WTC11 (cell line): ENCODE results near the gene ZIC1. TPM values are rescaled to one million over a fixed set of nuclear protein-coding genes. Genes with fewer than 3 reads are reported as not detected.

Experiments
- ATAC-seq: fragments of 200-7000 bp; cut with Tn5 transposase; 2 replicates; pipeline ENCODE4 v1.10.0; 2021; ENCODE audit warnings: mild to moderate bottlenecking, moderate library complexity
- Bru-seq: library from RNA; stranded (reverse); fragments of 400-500 nt; gene quantifications from one replicate; lab custom pipeline; 2021; lab: Mats Ljungman, UMichigan
- CTCF ChIA-PET: fragments of 300-600 bp; sonication (Branson Sonifier 250); formaldehyde crosslinking; loops from one replicate; lab custom pipeline; 2021; ENCODE audit warnings: antibody characterized with exemption; lab: Charles Lee
- POLR2A ChIA-PET: fragments of 350-600 bp; sonication (Branson Sonifier 250); formaldehyde crosslinking; loops from one replicate; lab custom pipeline; 2021; ENCODE audit warnings: antibody characterized with exemption; lab: Charles Lee
- DNase-seq: peaks from one replicate; pipeline ENCODE4 v3.0.0; 2021; ENCODE audit warnings: low spot score
- H3K27ac Mint-ChIP-seq: 2 replicates; pipeline ENCODE4 v1.8.0; 2021; ENCODE audit warnings: mixed read lengths
- H3K27me3 Mint-ChIP-seq: 2 replicates; pipeline ENCODE4 v1.8.0; 2021; ENCODE audit warnings: low read depth, mild to moderate bottlenecking, moderate library complexity, mixed read lengths
- H3K36me3 Mint-ChIP-seq: 2 replicates; pipeline ENCODE4 v1.8.0; 2021; ENCODE audit warnings: mixed read lengths
- H3K4me1 Mint-ChIP-seq: 2 replicates; pipeline ENCODE4 v1.8.0; 2022; ENCODE audit warnings: mixed read lengths
- H3K4me3 Mint-ChIP-seq: 2 replicates; pipeline ENCODE4 v1.8.0; 2021; ENCODE audit warnings: mild to moderate bottlenecking, moderate library complexity, mixed read lengths
- H3K9me3 Mint-ChIP-seq: 2 replicates; pipeline ENCODE4 v1.8.0; 2021; ENCODE audit warnings: mixed read lengths
- ELF4 ChIP-seq: sonication (generic); formaldehyde crosslinking; IDR thresholded peaks from 2 replicates; pipeline ENCODE4 v1.8.1; 2022; ENCODE audit warnings: low read depth, mild to moderate bottlenecking, moderate library complexity, missing genetic modification reagents
- FOXP1 ChIP-seq: sonication (generic); formaldehyde crosslinking; IDR thresholded peaks from 2 replicates; pipeline ENCODE4 v1.8.0; 2022; ENCODE audit warnings: missing genetic modification reagents, mild to moderate bottlenecking, moderate library complexity, borderline replicate concordance
- GTF2I ChIP-seq: fragments of 250-450 bp; sonication (Bioruptor Pico); conservative IDR thresholded peaks from 2 replicates; pipeline ENCODE4 v1.4.0; 2021; ENCODE audit warnings: mild to moderate bottlenecking
- MXD4 ChIP-seq: fragments of 250-450 bp; sonication (Bioruptor Pico); IDR thresholded peaks from 2 replicates; pipeline ENCODE4 v1.8.0; 2021; ENCODE audit warnings: mild to moderate bottlenecking, moderate library complexity, borderline replicate concordance
- MYBL2 ChIP-seq: sonication (generic); formaldehyde crosslinking; IDR thresholded peaks from 2 replicates; pipeline ENCODE4 v1.8.1; 2023; ENCODE audit warnings: mild to moderate bottlenecking, moderate library complexity, missing genetic modification reagents
- NFATC4 ChIP-seq: fragments of 250-450 bp; sonication (Bioruptor Pico); IDR thresholded peaks from 2 replicates; pipeline ENCODE4 v1.9.0; 2021; ENCODE audit warnings: mild to moderate bottlenecking
- NFYB ChIP-seq: sonication (generic); formaldehyde crosslinking; conservative IDR thresholded peaks from 2 replicates; pipeline ENCODE4 v1.8.0; 2022; ENCODE audit warnings: low read depth, missing genetic modification reagents
- OVOL2 ChIP-seq: fragments of 250-450 bp; sonication (Bioruptor Pico); IDR thresholded peaks from 2 replicates; pipeline ENCODE4 v1.9.0; 2021; ENCODE audit warnings: mild to moderate bottlenecking, borderline replicate concordance
- SMAD3 ChIP-seq: sonication (generic); formaldehyde crosslinking; IDR thresholded peaks from 2 replicates; pipeline ENCODE4 v1.8.0; 2022; ENCODE audit warnings: missing genetic modification reagents, mild to moderate bottlenecking, borderline replicate concordance
- SMAD4 ChIP-seq: sonication (generic); formaldehyde crosslinking; IDR thresholded peaks from 2 replicates; pipeline ENCODE4 v1.8.0; 2022; ENCODE audit warnings: mild to moderate bottlenecking, missing genetic modification reagents
- TP53 ChIP-seq: sonication (generic); formaldehyde crosslinking; IDR thresholded peaks from 2 replicates; pipeline ENCODE4 v1.8.1; 2023; ENCODE audit warnings: mild to moderate bottlenecking, missing genetic modification reagents
- ZNF219 ChIP-seq: sonication (generic); formaldehyde crosslinking; IDR thresholded peaks from 2 replicates; pipeline ENCODE4 v1.8.0; 2023; ENCODE audit warnings: missing genetic modification reagents, mild to moderate bottlenecking, borderline replicate concordance
- long read RNA-seq, 3 experiments: library from RNA in 1 of 3; library from capped mRNA in 1 of 3; library from polyadenylated mRNA in 1 of 3; unstranded in 2 of 3; stranded (forward) in 1 of 3; transcript quantifications; one replicate each; pipeline ENCODE4 v2.0.0, GENCODE V29; 2021
- total RNA-seq: library from RNA; stranded (reverse); gene quantifications from 3 replicates; pipeline ENCODE4 v1.2.3, GENCODE V29; 2021
- TF ChIP-seq, protein P1 (sequence below): sonication (generic); formaldehyde crosslinking; IDR thresholded peaks from 2 replicates; pipeline ENCODE4 v1.8.1; 2023; ENCODE audit warnings: mild to moderate bottlenecking, missing genetic modification reagents
- TF ChIP-seq, protein P2 (sequence below): fragments of 250-450 bp; sonication (Bioruptor Pico); IDR thresholded peaks from 2 replicates; pipeline ENCODE4 v1.9.0; 2021; ENCODE audit warnings: moderate library complexity, mild to moderate bottlenecking, inconsistent platforms, borderline replicate concordance
- TF ChIP-seq, protein P3 (sequence below): sonication (generic); formaldehyde crosslinking; IDR thresholded peaks from 2 replicates; pipeline ENCODE4 v1.8.1; 2023; ENCODE audit warnings: mild to moderate bottlenecking, missing genetic modification reagents, moderate library complexity
- TF ChIP-seq, protein P4 (sequence below): sonication (generic); formaldehyde crosslinking; conservative IDR thresholded peaks from 2 replicates; pipeline ENCODE4 v1.8.1; 2023; ENCODE audit warnings: mild to moderate bottlenecking, low read depth, missing genetic modification reagents, moderate library complexity
- TF ChIP-seq, protein P5 (sequence below): fragments of 250-450 bp; sonication (Bioruptor Pico); IDR thresholded peaks from 2 replicates; pipeline ENCODE4 v1.8.0; 2021; ENCODE audit warnings: mild to moderate bottlenecking
- TF ChIP-seq, protein P6 (sequence below): sonication (generic); formaldehyde crosslinking; IDR thresholded peaks from 2 replicates; pipeline ENCODE4 v1.8.0; 2022; ENCODE audit warnings: mild to moderate bottlenecking, missing genetic modification reagents
- TF ChIP-seq, protein P7 (sequence below): sonication (generic); formaldehyde crosslinking; IDR thresholded peaks from 2 replicates; pipeline ENCODE4 v1.8.0; 2022; ENCODE audit warnings: mild to moderate bottlenecking, missing genetic modification reagents
- TF ChIP-seq, protein P8 (sequence below): sonication (generic); formaldehyde crosslinking; IDR thresholded peaks from 2 replicates; pipeline ENCODE4 v1.8.0; 2022; ENCODE audit warnings: mild to moderate bottlenecking, missing genetic modification reagents
- TF ChIP-seq, protein P9 (sequence below): sonication (generic); formaldehyde crosslinking; IDR thresholded peaks from 2 replicates; pipeline ENCODE4 v1.8.0; 2023; ENCODE audit warnings: missing genetic modification reagents

The ZIC1 gene
- total RNA-seq (30.3 to 59.7 TPM (median 34.7 TPM) in 3 replicates), Bru-seq, nascent RNA (percentile 94 among the genes with signal in this experiment)
- long read RNA-seq, experiment 1, partial matches to known transcripts: 0 of 16 reads
- long read RNA-seq, experiment 1, other reads (novel, unspliced or antisense): 15 of 16 reads
- long read RNA-seq, experiment 2, full-length matches to known transcripts: 13 of 24 reads
- long read RNA-seq, experiment 2, partial matches to known transcripts: 6 of 24 reads
- long read RNA-seq, experiment 2, other reads (novel, unspliced or antisense): 5 of 24 reads
- long read RNA-seq, experiment 3, partial matches to known transcripts: 0 of 18 reads
- long read RNA-seq, experiment 3, other reads (novel, unspliced or antisense): 16 of 18 reads

DNA sequence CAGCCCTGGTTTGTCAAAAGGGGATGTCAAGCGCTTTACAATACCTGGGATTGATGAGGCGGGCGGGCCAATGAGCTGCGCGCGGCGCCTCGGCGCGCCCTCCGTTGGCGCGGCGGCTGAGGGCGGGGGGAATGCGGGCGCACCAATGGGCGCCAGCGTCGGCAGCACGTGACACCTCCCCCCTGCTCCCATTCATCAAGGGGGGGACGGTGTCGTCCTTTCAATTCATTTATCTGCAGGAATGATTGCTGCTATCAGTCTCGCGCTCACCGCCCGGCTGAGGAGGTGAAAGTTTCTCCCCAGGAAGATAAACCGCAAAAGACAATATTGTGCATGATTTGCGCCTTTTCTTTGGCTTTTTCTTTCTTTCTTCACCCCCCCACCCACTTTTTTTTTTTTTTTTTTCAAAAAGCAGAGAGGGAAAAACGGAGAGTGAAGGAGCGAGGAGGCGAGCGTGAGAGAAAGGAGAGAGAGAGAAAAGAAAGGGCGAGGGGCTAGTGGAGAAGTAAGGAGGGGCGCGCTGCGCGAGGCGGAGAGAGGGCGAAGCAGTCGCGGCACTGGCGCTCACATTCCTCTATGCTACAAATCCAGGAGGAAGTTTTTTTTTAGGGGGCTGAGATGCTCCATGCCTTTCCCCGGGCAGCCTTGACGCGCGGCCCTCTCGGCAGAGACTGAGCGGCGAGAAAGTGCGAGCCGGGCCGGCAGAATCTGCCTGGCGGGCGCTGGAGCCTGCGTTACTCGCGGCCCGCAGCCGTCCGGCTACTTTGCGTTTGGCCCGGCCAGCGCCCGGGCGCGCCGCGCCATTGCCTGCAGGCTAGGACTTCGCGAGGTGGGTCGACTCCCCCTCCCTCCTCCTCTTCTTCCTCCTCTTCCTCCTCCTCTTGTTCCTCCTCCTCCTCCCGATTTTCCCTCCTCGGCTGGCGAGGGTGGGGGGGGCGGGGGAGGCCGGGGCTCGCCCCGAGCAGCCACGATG is at the start of gene ZIC1:
Gene ZIC1 (plus strand): TSS at position 223 of the 973 bp plus-strand sequence. CDS start 748 bp downstream, at position 971.
- peaks cover 76% of the 10 kb centered on the region for H3K4me1 Mint-ChIP-seq
- peaks cover 3% of the 10 kb centered on the region; the same call in 1 of the 2 replicates for H3K36me3 Mint-ChIP-seq
- peak; percentile 84 for DNase-seq
- H3K27ac Mint-ChIP-seq: peak within 1 kb of the TSS; percentile 89
- no peaks in the 10 kb centered on the region for H3K9me3 Mint-ChIP-seq
- ATAC-seq: peak; percentile 58
- peak within 1 kb of the TSS; percentile 91 for H3K4me3 Mint-ChIP-seq
- CTCF ChIA-PET: interaction anchor here (0.5 to 3.8 kb wide), 13 partner anchors 9 to 171 kb away, joined by 3 to 37 read pairs (median 6); no protein-coding TSS in a partner anchor
- peaks cover 99% of the 10 kb centered on the region for H3K27me3 Mint-ChIP-seq
- POLR2A ChIA-PET: interaction anchor here (0.5 to 2.3 kb wide), 10 partner anchors 12 to 793 kb away, joined by 3 to 14 read pairs (median 8); no protein-coding TSS in a partner anchor
- TF ChIP-seq MYBL2 (CRISPR knock-in tag) (no peak), GTF2I (CRISPR knock-in tag) (no peak), SMAD3 (no peak), ELF4 (CRISPR knock-in tag) (no peak), TP53 (no peak), OVOL2 (CRISPR knock-in tag) (no peak), ZNF219 (CRISPR knock-in tag) (no peak), SMAD4 (no peak), NFYB (CRISPR knock-in tag) (peak; percentile 73), FOXP1 (CRISPR knock-in tag) (no peak), NFATC4 (CRISPR knock-in tag) (no peak), MXD4 (CRISPR knock-in tag) (no peak)
- TF ChIP-seq, protein P1, sequence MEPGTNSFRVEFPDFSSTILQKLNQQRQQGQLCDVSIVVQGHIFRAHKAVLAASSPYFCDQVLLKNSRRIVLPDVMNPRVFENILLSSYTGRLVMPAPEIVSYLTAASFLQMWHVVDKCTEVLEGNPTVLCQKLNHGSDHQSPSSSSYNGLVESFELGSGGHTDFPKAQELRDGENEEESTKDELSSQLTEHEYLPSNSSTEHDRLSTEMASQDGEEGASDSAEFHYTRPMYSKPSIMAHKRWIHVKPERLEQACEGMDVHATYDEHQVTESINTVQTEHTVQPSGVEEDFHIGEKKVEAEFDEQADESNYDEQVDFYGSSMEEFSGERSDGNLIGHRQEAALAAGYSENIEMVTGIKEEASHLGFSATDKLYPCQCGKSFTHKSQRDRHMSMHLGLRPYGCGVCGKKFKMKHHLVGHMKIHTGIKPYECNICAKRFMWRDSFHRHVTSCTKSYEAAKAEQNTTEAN (CRISPR knock-in tag): no peak
- TF ChIP-seq, protein P2, sequence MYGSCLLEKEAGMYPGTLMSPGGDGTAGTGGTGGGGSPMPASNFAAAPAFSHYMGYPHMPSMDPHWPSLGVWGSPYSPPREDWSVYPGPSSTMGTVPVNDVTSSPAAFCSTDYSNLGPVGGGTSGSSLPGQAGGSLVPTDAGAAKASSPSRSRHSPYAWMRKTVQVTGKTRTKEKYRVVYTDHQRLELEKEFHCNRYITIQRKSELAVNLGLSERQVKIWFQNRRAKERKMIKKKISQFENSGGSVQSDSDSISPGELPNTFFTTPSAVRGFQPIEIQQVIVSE (CRISPR knock-in tag): no peak
- TF ChIP-seq, protein P3, sequence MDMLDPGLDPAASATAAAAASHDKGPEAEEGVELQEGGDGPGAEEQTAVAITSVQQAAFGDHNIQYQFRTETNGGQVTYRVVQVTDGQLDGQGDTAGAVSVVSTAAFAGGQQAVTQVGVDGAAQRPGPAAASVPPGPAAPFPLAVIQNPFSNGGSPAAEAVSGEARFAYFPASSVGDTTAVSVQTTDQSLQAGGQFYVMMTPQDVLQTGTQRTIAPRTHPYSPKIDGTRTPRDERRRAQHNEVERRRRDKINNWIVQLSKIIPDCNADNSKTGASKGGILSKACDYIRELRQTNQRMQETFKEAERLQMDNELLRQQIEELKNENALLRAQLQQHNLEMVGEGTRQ: peak; percentile 97
- TF ChIP-seq, protein P4, sequence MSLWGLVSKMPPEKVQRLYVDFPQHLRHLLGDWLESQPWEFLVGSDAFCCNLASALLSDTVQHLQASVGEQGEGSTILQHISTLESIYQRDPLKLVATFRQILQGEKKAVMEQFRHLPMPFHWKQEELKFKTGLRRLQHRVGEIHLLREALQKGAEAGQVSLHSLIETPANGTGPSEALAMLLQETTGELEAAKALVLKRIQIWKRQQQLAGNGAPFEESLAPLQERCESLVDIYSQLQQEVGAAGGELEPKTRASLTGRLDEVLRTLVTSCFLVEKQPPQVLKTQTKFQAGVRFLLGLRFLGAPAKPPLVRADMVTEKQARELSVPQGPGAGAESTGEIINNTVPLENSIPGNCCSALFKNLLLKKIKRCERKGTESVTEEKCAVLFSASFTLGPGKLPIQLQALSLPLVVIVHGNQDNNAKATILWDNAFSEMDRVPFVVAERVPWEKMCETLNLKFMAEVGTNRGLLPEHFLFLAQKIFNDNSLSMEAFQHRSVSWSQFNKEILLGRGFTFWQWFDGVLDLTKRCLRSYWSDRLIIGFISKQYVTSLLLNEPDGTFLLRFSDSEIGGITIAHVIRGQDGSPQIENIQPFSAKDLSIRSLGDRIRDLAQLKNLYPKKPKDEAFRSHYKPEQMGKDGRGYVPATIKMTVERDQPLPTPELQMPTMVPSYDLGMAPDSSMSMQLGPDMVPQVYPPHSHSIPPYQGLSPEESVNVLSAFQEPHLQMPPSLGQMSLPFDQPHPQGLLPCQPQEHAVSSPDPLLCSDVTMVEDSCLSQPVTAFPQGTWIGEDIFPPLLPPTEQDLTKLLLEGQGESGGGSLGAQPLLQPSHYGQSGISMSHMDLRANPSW (CRISPR knock-in tag): no peak
- TF ChIP-seq, protein P5, sequence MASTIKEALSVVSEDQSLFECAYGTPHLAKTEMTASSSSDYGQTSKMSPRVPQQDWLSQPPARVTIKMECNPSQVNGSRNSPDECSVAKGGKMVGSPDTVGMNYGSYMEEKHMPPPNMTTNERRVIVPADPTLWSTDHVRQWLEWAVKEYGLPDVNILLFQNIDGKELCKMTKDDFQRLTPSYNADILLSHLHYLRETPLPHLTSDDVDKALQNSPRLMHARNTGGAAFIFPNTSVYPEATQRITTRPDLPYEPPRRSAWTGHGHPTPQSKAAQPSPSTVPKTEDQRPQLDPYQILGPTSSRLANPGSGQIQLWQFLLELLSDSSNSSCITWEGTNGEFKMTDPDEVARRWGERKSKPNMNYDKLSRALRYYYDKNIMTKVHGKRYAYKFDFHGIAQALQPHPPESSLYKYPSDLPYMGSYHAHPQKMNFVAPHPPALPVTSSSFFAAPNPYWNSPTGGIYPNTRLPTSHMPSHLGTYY: no peak
- TF ChIP-seq, protein P6, sequence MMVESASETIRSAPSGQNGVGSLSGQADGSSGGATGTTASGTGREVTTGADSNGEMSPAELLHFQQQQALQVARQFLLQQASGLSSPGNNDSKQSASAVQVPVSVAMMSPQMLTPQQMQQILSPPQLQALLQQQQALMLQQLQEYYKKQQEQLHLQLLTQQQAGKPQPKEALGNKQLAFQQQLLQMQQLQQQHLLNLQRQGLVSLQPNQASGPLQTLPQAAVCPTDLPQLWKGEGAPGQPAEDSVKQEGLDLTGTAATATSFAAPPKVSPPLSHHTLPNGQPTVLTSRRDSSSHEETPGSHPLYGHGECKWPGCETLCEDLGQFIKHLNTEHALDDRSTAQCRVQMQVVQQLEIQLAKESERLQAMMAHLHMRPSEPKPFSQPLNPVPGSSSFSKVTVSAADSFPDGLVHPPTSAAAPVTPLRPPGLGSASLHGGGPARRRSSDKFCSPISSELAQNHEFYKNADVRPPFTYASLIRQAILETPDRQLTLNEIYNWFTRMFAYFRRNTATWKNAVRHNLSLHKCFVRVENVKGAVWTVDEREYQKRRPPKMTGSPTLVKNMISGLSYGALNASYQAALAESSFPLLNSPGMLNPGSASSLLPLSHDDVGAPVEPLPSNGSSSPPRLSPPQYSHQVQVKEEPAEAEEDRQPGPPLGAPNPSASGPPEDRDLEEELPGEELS: 0 out of 2 replicates have a peak, but pooled peaks have one; percentile 41
- TF ChIP-seq, protein P7, sequence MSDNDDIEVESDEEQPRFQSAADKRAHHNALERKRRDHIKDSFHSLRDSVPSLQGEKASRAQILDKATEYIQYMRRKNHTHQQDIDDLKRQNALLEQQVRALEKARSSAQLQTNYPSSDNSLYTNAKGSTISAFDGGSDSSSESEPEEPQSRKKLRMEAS (CRISPR knock-in tag): no peak
- TF ChIP-seq, protein P8, sequence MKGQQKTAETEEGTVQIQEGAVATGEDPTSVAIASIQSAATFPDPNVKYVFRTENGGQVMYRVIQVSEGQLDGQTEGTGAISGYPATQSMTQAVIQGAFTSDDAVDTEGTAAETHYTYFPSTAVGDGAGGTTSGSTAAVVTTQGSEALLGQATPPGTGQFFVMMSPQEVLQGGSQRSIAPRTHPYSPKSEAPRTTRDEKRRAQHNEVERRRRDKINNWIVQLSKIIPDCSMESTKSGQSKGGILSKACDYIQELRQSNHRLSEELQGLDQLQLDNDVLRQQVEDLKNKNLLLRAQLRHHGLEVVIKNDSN (CRISPR knock-in tag): peak; percentile 98
- TF ChIP-seq, protein P9, sequence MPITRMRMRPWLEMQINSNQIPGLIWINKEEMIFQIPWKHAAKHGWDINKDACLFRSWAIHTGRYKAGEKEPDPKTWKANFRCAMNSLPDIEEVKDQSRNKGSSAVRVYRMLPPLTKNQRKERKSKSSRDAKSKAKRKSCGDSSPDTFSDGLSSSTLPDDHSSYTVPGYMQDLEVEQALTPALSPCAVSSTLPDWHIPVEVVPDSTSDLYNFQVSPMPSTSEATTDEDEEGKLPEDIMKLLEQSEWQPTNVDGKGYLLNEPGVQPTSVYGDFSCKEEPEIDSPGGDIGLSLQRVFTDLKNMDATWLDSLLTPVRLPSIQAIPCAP (CRISPR knock-in tag): 0 out of 2 replicates have a peak, but pooled peaks have one; percentile 55
